ENCODE results near the gene HOXA5. TPM values are rescaled to one million over a fixed set of nuclear protein-coding genes. Genes with fewer than 3 reads are reported as not detected.

HOXA5 gene
- total RNA-seq, 1 experiment from 2014 or later: 6.7 TPM

- Histone ChIP-seq H3K9me3 (ENCODE audit: control insufficient read depth in 1 of 2, insufficient read depth in 1 of 2, low read depth in 1 of 2, low read length in 2 of 2) (no peaks in the 10 kb centered on the region), H3K27ac (ENCODE audit: low read depth, low read length) (peak overlapping the region; percentile 61; the same call in 1 of the 2 replicates), H3K36me3 (ENCODE audit: control insufficient read depth in 1 of 2, insufficient read depth in 2 of 2, low read length in 2 of 2) (no peaks in the 10 kb centered on the region), H3K4me2 (ENCODE audit: low read length) (peak overlapping the region; percentile 91), H2AFZ (ENCODE audit: low read depth, low read length, poor library complexity, severe bottlenecking) (no peak overlapping the region), H3K9ac (ENCODE audit: low read length) (peak overlapping the region; percentile 71), H3K4me1 (ENCODE audit: control insufficient read depth in 1 of 2, insufficient read depth in 2 of 2, low read length in 2 of 2) (peaks cover 24 to 75% of the 10 kb centered on the region in 2 experiments), H3K79me2 (ENCODE audit: insufficient read depth, low read length) (no peaks in the 10 kb centered on the region), H3K27me3 (ENCODE audit: insufficient read depth, low read length) (peaks cover 27% of the 10 kb centered on the region), H3K9me2 (ENCODE audit: insufficient read depth) (no peaks in the 10 kb centered on the region), H3K4me3 (replicated peaks in 1 of 2; ENCODE audit: low read depth in 1 of 2, low read length in 2 of 2) (peak overlapping the region; percentile 55 to 64), H4K20me1 (ENCODE audit: insufficient read depth) (no peaks in the 10 kb centered on the region)
- ChIA-PET CTCF (interaction anchor here (1.6 kb wide), 1 partner anchor 443 kb away, joined by 3 read pairs; no protein-coding TSS in a partner anchor), POLR2A (no interaction called here), RAD21 (ENCODE audit: low non-redundant PET in 1 of 2, low total read pairs in 2 of 2, uncharacterized antibody in 2 of 2, unreplicated experiment in 2 of 2) (no interaction called here)
- ATAC-seq: peak; percentile 60
- TF ChIP-seq YY1 (IDR thresholded peaks at IDR 0.05; ENCODE audit: extremely low read depth, insufficient replicate concordance, low read depth, low read length) (no peak), EZH2 (IDR thresholded peaks at IDR 0.05) (no peak), CEBPB (IDR thresholded peaks at IDR 0.05; ENCODE audit: low read depth) (no peak), EGR1 (IDR thresholded peaks at IDR 0.05; ENCODE audit: low read depth) (no peak), MAX (IDR thresholded peaks at IDR 0.05) (no peak), ZBTB33 (IDR thresholded peaks at IDR 0.05; ENCODE audit: extremely low read depth, insufficient replicate concordance, low read length) (no peak), SRF (IDR thresholded peaks at IDR 0.05; ENCODE audit: low read depth) (no peak), TCF7L2 (IDR thresholded peaks at IDR 0.05; ENCODE audit: borderline replicate concordance, extremely low read depth, insufficient read depth, insufficient read length) (peak; percentile 45), ELF1 (IDR thresholded peaks at IDR 0.05; ENCODE audit: borderline replicate concordance, low read depth) (no peak), RAD21 (IDR thresholded peaks at IDR 0.05; ENCODE audit: low read depth) (peak; percentile 25; the same call in 1 of the 2 replicates), POLR2AphosphoS5 (IDR thresholded peaks at IDR 0.05; ENCODE audit: low read depth, low read length) (no peak), EZH2phosphoT487 (IDR thresholded peaks at IDR 0.05; ENCODE audit: borderline replicate concordance) (no peak), JUND (IDR thresholded peaks at IDR 0.05) (no peak), POLR2A (IDR thresholded peaks at IDR 0.05; ENCODE audit: borderline replicate concordance, extremely low read depth, insufficient read depth, insufficient read length) (no peak), ZFX (IDR thresholded peaks at IDR 0.05) (peak; percentile 71; the same call in 1 of the 2 replicates), FOSL1 (IDR thresholded peaks at IDR 0.05; ENCODE audit: low read depth) (no peak), ATF3 (IDR thresholded peaks at IDR 0.05) (no peak), REST (IDR thresholded peaks at IDR 0.05; ENCODE audit: low read depth) (no peak), CBX3 (IDR thresholded peaks at IDR 0.05; ENCODE audit: low read depth) (no peak), SP1 (IDR thresholded peaks at IDR 0.05; ENCODE audit: low read depth) (no peak), ZNF274 (IDR thresholded peaks at IDR 0.05; ENCODE audit: low read depth, low read length) (no peak)
- intact Hi-C loops (cut with micrococcal nuclease): loop anchor here (2.0 kb wide), 1 partner anchor 15 kb away; no protein-coding TSS in a partner anchor
- no peak for DNase-seq (ENCODE audit: low read depth, low spot score)
- no TSS peak for BruUV-seq (replicated peaks)
Observed at GRCh38 chr7:27129729-27130539, 13.5 kb downstream of the HOXA5 start.
